Dedifferentiated amniotic fluid mesenchymal stem cell (primary cell): ENCODE data around the gene CDK9.

Source experiments
- DNase-seq: peaks from one replicate; pipeline ENCODE4 v3.0.0-alpha.2; 2016; ENCODE audit errors: extremely low spot score

Gene CDK9

DNA sequence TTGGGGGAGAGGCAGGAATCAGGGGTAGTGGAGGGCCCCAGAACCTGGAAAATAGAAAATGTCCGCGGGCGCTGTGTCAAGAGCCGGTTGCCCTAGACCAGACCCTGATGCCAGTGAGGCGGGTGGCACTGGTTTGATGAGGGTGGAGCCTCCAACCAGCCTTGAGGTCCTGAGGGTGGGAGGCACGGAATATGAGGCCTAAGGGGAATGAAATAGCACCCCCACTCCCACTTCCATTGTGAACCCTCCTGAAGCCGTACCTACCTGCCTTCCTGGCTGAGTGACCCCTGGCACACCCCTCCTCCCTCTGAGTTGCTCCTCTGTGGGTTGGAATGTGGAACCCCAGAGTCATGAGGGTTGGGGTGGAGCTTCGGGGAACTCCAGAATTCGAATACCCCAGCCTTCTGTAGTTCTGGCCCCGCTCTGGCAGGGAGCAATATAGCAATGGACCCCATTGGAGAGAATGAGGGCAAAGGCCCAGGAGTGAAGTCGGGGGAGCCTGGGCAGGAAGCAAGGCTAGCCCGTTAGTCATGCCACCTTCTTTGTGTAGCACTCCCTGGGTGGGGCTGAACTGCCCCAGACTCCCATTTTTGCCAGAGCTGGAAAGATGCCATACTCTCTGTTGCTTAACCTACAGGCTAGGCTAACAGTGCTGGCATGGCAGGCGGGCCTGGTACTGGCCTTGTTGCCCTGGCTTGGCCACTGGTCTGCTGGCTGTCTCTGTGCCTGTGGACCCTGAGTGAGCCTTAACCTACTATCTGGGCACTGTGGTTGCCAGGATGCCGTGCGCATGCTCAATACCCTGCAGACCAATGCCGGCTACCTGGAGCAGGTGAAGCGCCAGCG is 17.9 kb downstream of the CDK9 start:
- no peak for DNase-seq

DNA sequence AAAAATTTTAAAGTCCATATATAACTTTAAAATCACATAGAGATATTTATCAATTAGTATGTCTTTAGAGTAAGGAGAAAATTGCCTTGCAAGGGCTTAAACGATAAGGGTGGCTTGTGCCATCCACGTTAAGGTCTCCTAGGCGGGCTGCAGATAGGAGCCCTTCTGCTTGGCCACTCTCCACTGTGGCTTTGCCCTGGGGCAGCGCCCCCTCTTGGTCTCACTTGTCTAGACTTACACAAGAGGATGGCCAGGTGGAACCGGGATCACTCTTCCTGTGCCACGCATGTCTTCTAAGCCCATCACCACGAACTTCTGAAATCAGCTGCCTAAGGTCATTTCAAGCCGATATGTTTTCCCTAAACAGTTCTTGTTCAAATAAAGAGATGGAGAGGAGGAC is 19.8 kb downstream of the CDK9 start:
- no peak for DNase-seq

DNA sequence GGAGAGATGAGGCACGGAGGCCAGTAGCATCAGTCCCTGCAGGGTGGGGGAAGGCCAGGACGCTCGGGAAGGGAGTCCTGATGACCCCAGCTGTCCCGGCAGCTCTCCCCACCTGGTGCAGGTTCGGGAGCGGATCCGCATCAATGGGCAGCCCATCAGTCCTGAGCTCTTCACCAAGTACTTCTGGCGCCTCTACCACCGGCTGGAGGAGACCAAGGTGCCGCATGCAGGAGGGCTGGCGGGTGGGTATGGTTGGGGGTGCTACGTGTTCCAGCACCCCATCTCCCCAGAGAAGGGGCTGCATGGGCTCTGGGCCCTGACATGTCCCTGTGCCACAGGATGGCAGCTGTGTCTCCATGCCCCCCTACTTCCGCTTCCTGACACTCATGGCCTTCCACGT is 21.0 kb downstream of the CDK9 start:
- DNase-seq: no peak

DNA sequence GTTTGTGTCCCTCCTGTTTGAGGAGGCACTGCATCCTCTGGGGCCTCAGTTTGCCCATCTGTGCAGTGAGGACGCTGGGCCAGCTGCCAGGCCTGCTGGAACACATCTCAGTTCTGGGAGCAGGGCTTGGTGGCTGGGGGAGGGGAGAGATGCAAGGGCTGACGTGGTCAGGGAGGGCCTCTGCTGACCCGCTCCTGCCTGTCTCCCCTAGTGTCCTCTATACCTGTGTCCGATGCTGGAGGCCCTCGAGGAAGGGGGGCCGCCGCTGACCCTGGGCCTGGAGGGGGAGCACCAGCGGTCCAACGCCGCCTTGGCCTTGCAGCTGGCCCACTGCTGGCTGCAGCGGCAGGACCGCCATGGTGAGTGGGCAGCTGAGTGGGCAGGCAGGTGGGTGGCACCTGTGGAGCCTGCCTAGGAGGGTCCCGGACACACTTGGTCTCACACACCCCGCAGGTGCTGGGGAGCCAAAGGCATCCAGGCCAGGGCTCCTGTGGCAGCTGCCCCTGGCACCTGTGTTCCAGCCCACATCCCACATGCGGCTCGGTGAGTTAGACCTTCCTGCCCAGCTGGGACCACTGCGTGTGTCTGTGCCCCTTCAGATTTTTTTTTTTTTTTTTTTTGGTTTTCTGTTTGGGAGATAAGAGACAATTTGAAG is 22.6 kb downstream of the CDK9 start:
- no peak for DNase-seq

DNA sequence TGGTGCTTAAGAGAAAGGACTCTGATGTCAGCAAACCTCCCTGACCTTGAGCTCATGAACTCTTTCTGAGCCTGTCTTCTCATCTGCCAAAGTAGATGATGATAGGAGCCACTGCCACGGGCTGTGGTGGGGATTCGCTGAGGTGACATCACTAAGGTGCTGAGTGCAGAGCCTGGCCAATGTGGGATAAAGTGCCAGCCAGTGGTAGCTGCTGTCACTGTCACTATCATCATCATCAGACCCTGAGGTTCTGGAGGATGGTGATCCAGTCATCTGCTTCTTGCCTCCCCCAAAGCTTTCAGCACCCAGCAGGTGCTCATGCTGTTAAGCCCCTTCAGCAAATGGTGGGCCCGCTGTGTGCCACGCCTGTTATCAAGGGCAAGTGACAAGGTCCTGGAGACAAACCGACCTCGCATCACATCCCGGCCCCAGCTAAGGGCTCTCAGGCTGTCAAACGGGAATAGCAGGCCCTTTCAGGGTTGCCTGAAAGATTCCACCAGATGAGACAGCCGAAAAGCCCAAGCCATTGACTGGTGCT is 23.2 kb downstream of the CDK9 start:
- no peak for DNase-seq

DNA sequence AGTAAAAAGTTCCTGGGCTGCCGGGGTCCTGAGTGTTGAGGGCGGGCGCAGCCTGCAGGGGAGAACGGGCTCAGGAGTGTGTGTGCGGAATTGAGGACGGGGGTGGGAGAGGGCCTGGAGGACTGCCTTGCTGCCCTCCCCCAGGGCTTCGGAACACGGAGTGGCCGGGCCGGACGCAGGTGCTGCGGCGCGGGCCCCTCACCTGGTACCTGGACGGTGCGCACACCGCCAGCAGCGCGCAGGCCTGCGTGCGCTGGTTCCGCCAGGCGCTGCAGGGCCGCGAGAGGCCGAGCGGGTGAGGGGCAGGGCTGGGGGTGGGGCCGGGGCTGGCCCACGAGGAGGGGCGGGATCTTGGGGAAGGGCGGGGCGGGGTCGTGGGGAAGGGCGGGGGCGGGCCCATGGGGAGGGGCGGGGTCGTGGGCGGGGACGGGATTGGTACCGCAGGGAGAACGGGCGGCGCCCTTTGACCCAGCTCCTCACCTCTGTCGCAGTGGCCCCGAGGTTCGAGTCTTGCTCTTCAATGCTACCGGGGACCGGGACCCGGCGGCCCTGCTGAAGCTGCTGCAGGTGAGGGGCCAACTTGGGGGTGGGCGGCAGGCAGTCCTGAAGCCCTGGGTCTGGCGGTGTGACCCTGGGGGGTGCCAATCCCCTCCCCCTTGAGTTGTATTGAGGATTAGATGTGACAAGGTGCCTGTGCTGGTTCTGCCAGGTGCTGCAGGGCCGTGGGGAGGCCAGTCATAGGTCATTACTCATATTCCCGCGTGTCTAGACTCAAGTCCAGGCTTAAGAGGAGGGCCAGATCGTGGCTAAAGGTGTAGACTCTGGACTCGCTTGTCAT is 23.9 kb downstream of the CDK9 start:
- DNase-seq: no peak

DNA sequence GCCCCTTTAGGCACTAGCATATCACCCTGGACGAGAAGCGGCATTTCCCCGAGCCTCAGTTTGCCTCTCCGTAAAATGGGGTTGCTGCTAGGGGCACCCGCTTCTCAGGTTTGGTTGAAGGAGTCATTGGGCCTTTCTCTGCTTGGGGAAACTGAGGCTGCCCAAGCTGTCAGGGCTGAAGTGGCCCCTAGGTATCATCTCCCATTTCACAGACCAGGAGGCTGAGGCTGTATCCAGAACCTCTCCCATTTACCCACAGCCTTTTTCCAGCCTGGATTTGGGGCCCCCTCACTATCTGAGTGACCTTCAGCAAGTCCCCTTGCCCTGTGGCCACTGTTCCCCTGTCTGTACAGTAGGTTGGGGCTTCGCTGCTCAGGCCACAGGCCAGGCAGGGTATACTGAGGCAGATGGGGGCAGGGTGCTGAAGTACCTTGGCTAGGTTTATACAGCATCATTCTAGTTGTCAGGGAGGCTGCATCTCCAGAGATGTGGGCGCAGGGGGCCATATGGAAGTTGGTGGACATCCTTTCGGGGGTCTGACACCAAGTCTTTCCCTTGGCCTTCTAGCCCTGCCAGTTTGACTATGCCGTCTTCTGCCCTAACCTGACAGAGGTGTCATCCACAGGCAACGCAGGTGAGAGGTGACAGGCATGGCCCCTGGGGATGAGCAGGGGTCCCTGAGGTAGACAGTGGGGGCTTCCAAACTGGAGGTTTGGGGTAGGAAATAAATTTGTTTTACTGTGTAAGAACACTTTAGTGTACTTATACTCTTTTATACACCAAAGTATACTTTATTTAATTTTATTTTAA is 24.7 kb downstream of the CDK9 start:
- DNase-seq: no peak

DNA sequence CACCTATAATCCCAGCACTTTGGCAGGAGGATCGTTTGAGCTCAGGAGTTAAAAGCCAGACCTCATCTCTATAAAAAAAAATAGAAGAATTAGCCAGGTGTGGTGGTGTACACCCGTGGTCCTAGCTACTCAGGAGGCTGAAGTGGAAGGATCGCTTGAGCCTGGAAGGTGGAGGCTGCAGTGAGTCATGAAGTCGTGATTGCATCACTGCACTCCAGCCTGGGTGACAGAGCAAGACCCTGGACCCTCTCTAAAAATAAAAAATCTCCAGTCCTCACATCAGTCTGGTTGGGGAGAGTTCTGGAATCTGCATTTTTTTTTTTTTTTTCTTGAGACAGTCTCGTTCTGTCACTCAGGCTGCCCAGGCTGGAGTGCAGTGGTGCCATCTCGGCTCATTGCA is 26.2 kb downstream of the CDK9 start:
- DNase-seq: no peak

DNA sequence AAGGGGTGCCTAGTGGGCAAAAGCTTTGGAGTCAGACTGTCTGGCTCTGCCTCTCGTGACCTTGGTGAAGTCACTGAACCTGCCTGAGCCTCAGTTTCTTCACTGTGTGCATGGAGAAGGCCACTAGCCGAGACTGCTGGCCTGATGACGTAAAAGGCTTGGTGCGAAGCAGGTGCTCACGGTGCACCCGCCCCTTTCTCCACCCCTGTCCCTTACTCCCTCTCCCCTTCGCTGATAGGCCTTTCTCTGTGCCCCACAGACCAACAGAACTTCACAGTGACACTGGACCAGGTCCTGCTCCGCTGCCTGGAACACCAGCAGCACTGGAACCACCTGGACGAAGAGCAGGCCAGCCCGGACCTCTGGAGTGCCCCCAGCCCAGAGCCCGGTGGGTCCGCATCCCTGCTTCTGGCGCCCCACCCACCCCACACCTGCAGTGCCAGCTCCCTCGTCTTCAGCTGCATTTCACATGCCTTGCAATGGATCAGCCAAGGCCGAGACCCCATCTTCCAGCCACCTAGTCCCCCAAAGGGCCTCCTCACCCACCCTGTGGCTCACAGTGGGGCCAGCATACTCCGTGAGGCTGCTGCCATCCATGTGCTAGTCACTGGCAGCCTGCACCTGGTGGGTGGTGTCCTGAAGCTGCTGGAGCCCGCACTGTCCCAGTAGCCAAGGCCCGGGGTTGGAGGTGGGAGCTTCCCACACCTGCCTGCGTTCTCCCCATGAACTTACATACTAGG is 27.3 kb downstream of the CDK9 start:
- DNase-seq: peak; percentile 11

DNA sequence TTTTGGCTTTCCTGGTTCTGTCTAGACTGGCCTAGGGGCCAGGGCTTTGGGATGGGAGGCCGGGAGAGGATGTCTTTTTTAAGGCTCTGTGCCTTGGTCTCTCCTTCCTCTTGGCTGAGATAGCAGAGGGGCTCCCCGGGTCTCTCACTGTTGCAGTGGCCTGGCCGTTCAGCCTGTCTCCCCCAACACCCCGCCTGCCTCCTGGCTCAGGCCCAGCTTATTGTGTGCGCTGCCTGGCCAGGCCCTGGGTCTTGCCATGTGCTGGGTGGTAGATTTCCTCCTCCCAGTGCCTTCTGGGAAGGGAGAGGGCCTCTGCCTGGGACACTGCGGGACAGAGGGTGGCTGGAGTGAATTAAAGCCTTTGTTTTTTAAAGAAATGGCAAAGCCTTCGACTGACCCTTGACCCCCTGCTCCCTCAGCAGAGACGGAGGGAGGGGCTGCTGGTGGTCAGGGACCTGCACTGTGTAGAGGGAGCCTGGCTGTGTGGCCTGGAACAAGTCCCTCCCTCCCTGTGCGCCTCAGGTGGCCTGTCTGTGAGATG is 27.9 kb downstream of the CDK9 start:
- DNase-seq: no peak

DNA sequence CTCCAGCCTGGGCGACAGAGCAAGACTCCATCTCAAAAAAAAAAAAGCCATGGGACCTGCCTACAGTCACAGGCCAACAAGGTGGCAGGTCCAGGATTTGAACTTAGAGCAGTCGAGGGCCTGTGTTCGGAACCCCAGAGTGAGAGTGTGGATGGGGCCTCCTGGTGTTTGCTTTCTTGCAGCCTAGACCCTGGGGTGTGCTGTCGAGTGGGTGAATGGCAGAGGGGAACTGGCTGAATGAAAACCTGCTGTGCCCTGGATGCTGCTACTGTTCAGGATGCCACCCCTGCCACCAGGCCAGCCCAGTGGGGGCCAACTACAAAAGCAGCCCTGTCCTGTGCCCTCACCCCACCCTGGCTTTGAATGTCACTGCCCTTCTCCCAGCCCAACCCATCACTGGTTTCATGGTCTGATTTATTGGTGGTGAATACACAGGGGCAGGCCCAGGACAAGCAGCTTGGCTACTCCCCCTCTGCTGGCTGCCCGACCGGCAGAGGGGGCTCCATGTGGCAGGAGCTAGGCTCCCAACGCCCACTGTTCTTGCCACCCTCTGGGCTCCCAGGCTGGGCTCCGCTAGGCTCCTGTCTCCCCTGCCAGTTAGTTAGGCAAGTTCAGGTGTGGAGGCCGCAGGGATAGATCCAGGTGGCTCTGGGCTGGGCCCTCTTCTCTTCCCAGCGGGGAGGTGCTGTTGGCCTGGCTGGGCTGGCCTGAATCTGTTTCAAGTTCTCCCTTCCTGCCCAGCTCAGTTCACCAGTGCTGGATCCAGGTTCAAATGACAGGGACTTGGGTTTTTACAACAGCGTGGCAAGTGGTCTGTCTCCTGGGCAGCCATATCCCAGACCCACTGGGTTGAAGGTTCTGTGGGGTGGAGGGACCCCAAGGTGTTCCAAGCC is 29.0 kb downstream of the CDK9 start:
- peak; percentile 12 for DNase-seq

DNA sequence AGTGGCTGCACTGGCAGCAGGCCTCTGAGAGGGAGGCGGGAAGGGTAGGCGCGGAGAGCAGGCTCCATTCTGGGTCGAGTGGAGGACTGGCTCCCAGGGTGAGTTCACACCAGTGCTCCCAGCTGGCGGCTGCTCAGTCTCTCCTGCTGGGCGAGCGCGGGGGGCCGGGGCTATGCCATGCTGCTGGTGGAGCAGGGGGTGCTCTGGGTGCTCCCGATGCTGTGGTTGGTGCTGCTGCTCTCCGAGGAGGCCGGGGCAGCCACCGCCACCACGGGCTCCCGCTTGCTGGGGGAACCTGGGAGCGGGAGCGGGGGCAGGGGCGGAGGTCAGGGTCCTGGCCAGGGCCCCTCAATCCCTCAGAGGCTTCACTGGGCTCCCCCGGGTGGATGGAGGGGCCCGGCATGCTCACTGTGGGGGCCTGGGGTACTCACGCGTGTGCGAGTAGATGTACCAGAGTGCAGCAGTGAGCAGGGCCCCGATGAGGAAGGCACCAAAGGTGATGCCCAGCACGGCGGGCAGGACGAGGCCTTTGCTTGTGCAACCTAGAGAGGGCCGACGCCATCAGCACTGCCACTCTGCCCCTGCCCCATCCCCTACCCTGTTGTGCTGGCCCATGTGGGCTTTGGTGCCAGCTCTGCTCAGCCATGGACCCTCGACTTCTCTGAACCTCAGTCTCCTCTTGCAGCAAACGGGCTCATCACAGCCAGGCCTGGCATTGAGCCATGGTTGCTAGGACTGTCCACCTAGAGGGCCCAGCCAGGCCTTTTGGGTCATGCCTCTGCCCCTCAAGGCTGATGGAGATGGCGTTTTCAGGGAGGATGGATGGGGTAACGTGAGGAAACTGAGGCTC is 29.9 kb downstream of the CDK9 start:
- DNase-seq: no peak

DNA sequence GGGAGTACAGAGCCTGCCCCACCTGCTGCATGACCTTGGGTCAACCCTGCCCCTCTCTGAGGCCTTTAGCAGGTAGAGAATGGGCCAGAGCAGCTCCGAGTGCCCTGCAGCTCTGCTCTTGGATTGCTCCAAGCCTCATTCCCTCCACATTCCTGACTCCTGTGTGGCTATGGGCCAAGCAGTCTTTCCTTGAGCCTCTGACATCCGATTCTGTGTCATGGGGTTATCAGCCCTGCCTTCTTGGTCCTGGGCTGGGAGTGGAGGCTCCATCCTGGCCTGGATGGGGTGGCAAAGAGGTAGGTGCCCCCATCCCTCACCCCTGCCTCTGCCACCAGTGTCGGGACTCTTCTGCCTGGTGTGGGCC is 30.5 kb downstream of the CDK9 start:
- no peak for DNase-seq

DNA sequence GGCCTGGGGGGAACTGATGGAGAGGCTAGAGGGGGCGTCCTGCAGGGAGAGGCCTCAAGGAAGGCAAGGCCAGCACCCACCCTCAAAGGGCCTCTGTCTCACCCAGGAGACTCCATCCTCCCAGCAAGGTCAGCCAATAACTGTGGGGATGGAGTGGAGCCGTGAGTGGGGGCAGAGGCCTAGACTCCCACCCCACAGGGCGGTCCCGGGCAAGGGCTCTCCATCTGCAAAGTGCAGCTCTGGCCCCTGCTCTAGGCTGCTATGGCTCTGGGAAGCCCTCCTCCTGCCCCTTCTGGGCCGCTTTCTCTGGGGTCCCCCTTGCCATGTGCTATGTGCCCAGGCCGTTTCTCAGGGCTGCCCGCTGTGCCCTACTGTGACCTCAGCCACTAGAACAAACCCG is 30.9 kb downstream of the CDK9 start:
- no peak for DNase-seq

DNA sequence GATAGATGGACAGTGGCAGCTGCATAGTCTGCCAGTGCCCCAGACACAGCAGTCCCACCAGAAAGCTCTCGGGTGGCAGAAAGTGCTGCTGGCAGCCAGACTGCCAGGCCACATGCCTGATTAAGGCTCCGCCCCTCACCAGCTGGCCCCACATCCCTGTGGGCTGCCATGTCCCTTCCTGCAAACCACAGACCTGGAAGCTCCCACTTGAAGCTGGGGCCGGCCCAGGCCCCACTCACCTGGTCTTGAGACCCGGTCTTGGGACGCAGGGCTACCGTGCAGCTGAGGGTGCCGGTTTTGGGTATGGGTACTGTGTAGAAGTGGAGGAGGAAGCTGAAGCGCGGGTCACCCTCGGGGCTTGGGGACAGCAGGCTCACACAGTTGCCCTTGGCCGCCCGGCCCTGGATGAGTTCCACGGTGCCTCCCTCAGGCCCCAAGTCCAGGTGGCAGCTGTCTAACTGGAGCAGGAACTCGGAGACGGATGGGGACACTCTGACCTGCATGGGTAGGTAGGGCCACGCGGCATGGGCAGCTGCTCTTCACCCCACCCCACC is 32.1 kb downstream of the CDK9 start:
- no peak for DNase-seq

DNA sequence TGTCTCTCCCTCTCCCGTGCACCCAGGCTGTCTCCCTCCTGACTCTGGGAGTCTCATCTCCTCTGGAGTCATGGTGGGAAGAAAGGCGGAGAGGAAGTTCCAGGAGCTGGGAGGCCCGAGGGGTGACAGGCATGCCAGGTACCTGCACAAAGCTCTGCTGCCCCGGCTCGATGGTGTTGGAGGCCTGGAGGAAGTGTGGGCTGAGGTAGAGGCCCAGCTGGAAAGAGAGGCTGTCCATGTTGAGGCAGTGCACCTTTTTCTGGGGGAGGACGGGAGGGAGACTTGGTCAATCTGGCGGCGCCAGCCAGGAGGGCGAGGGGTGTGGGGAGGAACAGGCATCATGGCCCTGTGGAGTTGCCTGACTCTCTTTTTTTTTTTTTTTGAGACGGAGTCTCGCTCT is 32.7 kb downstream of the CDK9 start:
- no peak for DNase-seq

DNA sequence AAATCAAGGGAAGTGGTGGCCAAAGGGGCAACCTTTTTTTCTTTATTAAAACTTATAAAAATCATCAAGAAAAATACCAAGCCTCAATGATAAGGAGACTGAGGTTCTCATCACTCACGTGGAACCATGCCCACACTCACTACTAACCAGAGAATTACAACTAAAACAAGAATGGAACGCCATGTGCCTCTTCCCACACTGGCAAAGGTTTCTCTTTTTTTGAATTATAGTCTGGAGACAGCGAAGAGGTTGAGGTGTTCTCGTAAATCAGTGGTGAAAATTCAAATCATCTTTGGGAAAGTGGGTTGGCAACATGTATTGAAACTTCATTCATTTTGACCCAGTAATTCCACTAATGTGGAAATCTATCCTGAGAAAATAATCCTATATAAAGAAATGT is 36.3 kb downstream of the CDK9 start:
- no peak for DNase-seq

DNA sequence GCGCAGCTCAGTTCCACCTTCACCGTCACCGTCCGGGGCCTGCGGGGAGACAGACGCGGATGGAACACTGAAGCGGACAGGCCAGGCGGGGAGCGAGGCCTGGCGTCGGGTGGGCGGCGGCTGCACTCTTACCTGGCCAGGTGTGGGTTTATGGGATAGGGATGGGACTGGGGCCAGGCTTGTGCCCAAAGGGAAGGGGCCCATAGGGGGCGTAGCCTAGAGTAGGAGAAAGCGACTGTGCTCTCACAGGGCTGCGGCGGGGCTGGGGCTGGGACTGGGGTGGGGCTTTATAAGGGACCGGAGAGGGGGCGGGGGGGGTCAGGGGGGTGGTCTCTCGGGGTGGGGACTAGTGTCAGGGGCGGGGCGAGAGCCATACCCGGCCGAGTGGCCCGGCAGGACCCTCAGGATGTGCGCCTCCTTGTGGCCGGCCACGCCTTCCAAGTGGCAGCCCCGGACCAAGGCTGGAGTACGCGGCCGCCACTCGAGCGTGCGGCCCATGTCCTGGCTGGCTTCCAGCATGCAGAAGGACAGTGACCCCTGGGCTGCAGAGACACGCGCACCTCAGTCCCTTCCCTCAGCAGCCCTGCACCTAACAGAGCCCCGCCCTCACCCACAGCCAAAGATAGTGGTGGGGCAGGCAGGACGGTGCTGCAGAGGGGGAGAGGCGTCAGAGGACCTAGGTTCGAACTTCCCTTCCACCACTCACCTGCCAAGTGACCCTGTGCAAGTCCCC is 39.7 kb downstream of the CDK9 start:
- no peak for DNase-seq
